ENCODE data around the gene CCDC40. TPM values are rescaled to one million over a fixed set of nuclear protein-coding genes. Genes with fewer than 3 reads are reported as not detected.

The CCDC40 gene
- total and polyA plus RNA-seq, 2 of the 13 experiments (the other 11 are each of a cell fraction or from before 2014, with no cell fraction given), result 4.1 to 5.5 TPM

- TF ChIP-seq YEATS4 (CRISPR knock-in tag; IDR thresholded peaks at IDR 0.05; ENCODE audit: borderline replicate concordance) (no peak), ZNF468 (CRISPR knock-in tag; IDR thresholded peaks at IDR 0.05) (no peak), ZNF816 (CRISPR knock-in tag; IDR thresholded peaks at IDR 0.05; ENCODE audit: borderline replicate concordance) (no peak), RNF2 (conservative IDR thresholded peaks at IDR 0.05; ENCODE audit: low read depth) (no peak), KLF12 (CRISPR knock-in tag; IDR thresholded peaks at IDR 0.05; ENCODE audit: borderline replicate concordance) (no peak), SALL1 (CRISPR knock-in tag; IDR thresholded peaks at IDR 0.05) (peak; percentile 73), ZNF776 (CRISPR knock-in tag; IDR thresholded peaks at IDR 0.05) (0 out of 2 replicates have a peak, but pooled peaks have one; percentile 42), ZNF770 (CRISPR knock-in tag; IDR thresholded peaks at IDR 0.05) (0 out of 2 replicates have a peak, but pooled peaks have one; percentile 21), HOXA3 (CRISPR knock-in tag; IDR thresholded peaks at IDR 0.05) (0 out of 2 replicates have a peak, but pooled peaks have one; percentile 16), MEF2D (CRISPR knock-in tag; IDR thresholded peaks at IDR 0.05) (peak; percentile 42; the same call in 1 of the 2 replicates), HMG20A (CRISPR knock-in tag; IDR thresholded peaks at IDR 0.05; ENCODE audit: borderline replicate concordance) (peak; percentile 62; the same call in 1 of the 2 replicates), GFI1 (CRISPR knock-in tag; IDR thresholded peaks at IDR 0.05; ENCODE audit: borderline replicate concordance) (0 out of 2 replicates have a peak, but pooled peaks have one; percentile 24)
- TF ChIP-seq, protein P1, sequence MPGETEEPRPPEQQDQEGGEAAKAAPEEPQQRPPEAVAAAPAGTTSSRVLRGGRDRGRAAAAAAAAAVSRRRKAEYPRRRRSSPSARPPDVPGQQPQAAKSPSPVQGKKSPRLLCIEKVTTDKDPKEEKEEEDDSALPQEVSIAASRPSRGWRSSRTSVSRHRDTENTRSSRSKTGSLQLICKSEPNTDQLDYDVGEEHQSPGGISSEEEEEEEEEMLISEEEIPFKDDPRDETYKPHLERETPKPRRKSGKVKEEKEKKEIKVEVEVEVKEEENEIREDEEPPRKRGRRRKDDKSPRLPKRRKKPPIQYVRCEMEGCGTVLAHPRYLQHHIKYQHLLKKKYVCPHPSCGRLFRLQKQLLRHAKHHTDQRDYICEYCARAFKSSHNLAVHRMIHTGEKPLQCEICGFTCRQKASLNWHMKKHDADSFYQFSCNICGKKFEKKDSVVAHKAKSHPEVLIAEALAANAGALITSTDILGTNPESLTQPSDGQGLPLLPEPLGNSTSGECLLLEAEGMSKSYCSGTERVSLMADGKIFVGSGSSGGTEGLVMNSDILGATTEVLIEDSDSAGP (CRISPR knock-in tag; IDR thresholded peaks at IDR 0.05; ENCODE audit: borderline replicate concordance), result peak; percentile 25; the same call in 1 of the 2 replicates
- TF ChIP-seq, protein P2, sequence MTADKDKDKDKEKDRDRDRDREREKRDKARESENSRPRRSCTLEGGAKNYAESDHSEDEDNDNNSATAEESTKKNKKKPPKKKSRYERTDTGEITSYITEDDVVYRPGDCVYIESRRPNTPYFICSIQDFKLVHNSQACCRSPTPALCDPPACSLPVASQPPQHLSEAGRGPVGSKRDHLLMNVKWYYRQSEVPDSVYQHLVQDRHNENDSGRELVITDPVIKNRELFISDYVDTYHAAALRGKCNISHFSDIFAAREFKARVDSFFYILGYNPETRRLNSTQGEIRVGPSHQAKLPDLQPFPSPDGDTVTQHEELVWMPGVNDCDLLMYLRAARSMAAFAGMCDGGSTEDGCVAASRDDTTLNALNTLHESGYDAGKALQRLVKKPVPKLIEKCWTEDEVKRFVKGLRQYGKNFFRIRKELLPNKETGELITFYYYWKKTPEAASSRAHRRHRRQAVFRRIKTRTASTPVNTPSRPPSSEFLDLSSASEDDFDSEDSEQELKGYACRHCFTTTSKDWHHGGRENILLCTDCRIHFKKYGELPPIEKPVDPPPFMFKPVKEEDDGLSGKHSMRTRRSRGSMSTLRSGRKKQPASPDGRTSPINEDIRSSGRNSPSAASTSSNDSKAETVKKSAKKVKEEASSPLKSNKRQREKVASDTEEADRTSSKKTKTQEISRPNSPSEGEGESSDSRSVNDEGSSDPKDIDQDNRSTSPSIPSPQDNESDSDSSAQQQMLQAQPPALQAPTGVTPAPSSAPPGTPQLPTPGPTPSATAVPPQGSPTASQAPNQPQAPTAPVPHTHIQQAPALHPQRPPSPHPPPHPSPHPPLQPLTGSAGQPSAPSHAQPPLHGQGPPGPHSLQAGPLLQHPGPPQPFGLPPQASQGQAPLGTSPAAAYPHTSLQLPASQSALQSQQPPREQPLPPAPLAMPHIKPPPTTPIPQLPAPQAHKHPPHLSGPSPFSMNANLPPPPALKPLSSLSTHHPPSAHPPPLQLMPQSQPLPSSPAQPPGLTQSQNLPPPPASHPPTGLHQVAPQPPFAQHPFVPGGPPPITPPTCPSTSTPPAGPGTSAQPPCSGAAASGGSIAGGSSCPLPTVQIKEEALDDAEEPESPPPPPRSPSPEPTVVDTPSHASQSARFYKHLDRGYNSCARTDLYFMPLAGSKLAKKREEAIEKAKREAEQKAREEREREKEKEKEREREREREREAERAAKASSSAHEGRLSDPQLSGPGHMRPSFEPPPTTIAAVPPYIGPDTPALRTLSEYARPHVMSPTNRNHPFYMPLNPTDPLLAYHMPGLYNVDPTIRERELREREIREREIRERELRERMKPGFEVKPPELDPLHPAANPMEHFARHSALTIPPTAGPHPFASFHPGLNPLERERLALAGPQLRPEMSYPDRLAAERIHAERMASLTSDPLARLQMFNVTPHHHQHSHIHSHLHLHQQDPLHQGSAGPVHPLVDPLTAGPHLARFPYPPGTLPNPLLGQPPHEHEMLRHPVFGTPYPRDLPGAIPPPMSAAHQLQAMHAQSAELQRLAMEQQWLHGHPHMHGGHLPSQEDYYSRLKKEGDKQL (CRISPR knock-in tag; IDR thresholded peaks at IDR 0.05; ENCODE audit: low read depth), result 0 out of 2 replicates have a peak, but pooled peaks have one; percentile 13
- TF ChIP-seq, protein P3, sequence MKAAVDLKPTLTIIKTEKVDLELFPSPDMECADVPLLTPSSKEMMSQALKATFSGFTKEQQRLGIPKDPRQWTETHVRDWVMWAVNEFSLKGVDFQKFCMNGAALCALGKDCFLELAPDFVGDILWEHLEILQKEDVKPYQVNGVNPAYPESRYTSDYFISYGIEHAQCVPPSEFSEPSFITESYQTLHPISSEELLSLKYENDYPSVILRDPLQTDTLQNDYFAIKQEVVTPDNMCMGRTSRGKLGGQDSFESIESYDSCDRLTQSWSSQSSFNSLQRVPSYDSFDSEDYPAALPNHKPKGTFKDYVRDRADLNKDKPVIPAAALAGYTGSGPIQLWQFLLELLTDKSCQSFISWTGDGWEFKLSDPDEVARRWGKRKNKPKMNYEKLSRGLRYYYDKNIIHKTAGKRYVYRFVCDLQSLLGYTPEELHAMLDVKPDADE (CRISPR knock-in tag; IDR thresholded peaks at IDR 0.05), result no peak
Measured at GRCh38 chr17:80068301-80069222, 32.1 kb downstream of the CCDC40 start (continued).
